GM21515 (cell line): Measurements from ENCODE around the gene MTARC2.

Experiments used
- ATAC-seq: cut with Tn5 transposase; IDR thresholded peaks from one replicate; pipeline ENCODE4 v1.9.1; 2021; ENCODE audit not compliant: unreplicated experiment

The MTARC2 gene

DNA sequence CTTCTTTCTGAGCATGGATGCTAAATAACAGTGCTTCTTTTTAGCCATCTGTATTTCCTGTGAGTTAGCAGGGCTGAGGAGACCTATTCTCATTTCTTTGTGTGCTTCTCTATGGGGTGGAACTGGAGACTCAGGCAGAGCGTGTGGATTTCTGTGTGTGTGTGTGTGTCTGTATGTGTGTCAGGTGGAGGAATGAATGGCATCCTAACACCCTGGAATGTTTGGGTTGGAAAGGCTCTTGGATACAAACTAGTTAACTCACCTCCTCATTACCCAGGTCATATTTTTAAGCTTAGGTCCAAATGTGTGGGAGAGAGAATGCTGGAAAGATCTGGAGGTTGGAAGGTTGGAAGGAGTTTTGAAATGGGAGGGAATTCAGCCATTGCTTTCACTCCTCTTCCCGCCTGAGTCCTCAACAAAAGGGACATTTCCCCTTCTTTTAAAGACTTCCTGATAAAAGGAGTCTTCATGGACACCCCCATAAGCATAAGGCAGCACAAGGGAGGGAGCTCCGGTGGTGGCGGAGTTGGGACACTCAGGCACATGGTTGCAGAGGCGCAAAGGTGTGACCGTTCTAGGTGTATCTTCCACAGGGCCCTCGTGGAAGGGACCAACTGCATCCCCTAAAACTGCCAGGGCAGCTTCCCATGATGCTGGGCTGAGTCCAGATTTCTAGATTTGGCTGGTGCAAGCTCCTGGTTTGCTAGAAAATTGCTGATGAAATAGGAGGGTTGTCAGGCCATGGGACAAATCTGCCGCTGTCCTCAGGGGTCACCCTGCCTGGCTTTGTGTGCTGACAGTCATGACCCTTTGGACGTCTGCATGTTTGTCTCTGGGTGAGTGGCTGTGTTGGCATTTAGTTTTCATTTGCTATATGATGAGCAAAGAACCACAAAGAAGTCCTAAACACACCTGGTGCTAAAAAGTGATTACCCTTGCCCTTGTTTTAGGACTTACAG is 76.2 kb downstream of the MTARC2 start:
- no peak for ATAC-seq

DNA sequence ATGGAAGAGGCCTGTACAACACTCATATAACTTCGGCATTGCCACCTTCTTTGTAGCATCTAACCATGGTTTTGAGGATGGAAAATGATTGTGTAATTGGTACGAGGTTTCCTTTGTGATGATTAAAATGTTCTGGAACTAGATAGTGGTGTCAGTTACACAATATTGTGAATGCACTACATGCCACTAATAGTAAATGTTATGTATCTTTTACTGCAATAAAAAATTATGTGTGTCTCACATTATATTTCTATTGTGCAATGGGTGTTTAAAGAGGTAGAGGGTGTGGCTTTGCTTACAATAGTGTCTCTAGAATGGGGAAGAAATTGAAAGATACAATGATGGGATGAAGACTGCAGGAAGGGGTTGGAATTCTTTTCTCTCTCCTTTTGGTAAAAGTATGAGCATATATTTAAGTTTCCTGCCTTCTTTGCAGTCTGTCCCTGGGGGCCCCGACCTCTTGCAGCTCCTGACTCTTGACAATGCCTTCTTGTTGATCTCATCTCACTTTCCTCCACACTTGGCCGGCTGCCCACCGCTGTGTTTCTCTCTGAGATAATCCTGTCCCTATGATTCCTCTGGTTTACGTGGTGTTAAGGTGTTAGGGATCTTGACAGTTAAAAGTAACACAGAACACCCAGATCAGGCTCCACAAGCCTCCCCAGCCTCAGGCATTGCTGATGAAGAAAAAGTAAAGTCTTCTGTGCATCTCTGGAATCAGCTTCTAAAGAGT is 77.9 kb downstream of the MTARC2 start:
- no peak for ATAC-seq

DNA sequence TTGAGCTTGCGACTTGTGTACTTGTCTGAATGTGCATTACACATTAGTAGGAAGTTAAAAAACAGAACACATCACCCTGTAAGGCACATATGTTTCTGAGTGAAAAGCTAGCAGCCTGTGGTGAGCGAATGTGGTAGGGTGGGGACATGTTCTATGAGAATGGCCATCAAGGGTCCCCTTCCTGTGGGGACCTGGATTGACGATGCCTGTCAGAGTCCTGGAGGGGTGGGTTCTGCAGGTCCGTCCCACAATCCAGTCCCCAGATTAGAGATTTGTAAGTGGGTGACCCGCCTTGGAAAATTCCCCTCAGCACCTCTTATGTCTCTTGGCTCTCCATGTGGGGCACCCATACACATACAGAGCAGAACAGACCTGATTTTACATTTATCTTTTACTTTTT is 78.6 kb downstream of the MTARC2 start:
- no peak for ATAC-seq

DNA sequence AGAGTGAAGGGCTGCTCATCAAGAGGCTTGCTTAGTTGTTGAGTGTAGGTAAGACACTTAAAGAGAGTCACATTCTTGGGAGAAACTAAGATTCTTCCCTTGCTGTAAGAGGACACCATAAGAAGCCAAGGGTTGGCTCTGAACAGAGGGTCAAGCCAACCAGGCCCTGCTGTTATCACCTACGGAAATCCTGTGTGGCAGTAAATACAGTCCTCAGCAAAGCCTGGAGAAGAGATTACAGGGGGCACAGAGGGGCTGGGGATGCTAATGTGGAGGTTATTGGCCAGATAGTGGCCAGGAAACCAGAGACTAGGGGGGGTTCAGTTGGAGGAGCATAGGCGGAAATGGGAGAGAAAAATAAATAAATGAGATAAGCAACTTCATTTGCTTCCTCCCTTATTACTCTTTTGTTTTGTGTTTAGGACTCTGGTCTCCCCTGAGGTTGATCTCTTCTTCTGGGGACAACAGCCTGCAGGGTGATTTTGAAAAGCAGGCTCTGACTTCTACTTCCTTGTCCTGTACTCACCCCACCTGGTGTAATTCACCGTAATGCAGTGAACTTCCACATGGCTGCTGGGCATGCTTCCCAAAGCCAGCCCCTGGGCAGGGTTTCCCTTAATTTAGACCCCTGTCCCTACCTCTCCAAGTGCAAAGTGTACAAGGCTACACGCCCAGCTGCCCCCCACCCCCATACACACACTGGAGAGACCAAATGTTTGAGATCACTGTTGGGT is 79.5 kb downstream of the MTARC2 start:
- ATAC-seq, result no peak

DNA sequence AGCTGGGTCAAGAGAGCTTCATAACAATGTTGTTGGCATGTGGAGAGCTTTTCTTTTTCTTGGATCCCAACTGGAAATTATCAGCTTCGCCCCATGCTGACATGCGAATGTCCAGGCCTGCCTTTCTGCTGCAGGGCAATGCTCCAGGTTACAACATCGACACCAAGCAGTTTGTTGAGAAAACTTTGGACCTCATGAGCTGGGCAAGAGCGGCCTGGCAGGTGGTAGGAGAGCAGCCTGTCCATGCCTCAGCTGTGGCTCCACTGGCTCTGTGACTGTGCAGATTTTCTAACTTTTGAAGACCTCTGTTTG is 80.0 kb downstream of the MTARC2 start:
- no peak for ATAC-seq

DNA sequence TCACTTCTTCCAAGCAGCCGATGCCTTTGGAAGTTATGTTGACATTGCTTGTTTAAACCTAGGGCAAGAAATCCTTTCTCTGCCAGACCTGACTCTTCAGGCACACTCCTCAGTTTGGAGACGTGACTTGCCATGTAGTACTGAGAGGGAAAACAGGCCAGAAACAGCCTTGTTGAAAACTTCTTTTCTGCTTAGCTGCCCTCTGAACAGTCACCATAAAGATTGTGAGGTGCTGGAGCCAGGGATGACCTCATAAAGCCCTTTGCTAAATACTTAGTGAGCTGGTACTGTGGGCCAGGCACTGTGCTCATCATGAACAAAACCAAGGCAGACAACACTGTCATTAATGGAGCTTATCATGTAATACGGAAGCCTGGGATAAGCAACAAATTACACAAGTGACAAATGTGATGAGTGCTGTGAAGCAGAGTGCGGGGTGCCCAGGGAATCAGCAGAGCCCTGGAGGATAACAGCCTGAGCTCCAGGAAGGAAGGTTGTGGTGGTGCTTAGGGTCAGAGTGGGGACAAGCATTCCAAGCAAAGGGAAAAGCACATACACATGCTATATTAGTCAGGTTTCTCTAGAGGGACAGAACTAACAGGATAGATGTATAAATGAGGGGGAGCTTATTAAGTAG is 80.9 kb downstream of the MTARC2 start:
- no peak for ATAC-seq

DNA sequence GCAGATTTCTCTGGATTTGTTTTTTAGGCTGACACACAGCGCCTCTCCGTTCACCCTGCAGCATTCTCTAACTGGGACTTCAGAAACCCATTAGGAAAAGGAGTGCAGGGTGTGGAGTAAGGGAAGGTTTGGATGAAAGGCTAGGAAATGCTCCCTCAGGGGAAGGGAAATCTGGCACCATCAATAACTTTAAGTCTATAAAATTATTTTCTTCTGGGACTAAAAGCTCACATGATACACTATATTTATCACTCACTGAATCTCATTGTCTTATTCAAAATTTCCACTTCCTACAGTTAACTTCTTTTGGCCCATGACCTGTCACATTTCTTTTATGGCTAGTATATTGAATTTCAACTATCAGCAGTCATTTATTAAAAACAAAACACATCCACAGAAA is 85.3 kb downstream of the MTARC2 start:
- ATAC-seq, result no peak
